ENCODE measurements around the gene ADGRF1. TPM values are rescaled to one million over a fixed set of nuclear protein-coding genes. Genes with fewer than 3 reads are reported as not detected.

Gene ADGRF1
- total RNA-seq, 1 donor from 2014 or later: not detected

DNA sequence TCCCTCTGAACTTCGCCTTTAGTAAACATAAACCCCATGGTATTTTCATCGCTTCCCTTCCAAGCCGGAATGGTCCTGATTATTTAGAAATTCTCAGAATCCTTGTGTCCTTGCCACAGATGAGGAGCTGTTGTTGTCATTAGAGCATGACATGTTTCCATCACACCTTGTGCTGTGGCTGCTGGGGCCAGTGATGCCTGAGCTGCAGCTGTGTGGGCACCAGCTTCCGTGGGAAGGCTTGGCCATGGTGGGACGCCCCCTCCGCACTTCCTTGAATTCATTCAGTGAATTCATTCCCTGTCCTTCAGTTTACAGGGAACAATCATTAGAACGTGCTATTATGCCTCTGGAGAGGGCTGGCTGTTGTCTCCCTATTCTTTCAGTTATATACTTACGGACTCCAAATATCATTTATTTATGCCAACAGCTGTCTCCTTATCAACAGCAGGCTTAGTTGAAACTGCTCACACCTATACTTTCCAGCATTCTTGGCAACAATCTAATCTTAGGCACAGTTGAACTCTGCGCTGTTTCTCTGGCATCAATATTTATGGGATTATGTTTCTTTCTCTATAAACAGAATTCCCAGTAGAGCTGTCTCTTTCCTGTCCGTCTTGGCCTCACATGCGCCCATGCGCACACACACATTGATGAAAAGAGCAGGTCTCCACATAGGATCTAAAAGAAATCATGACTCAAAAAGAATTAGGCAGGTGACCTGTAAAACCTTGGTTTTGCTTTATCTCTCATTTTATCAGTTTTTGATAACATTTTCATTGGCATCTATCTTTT, 9.0 kb downstream of the ADGRF1 start:
- Mint-ChIP-seq H3K4me3 (ENCODE audit: unreplicated experiment) (no peak overlapping the region), H3K9me3 (ENCODE audit: unreplicated experiment) (no peaks in the 10 kb centered on the region), H3K36me3 (ENCODE audit: low read depth, unreplicated experiment) (no peaks in the 10 kb centered on the region), H3K27me3 (ENCODE audit: unreplicated experiment) (peaks cover 1% of the 10 kb centered on the region), H3K4me1 (ENCODE audit: unreplicated experiment) (peaks cover 15% of the 10 kb centered on the region), H3K27ac (ENCODE audit: unreplicated experiment) (no peak overlapping the region)
- TF ChIP-seq, protein P1, sequence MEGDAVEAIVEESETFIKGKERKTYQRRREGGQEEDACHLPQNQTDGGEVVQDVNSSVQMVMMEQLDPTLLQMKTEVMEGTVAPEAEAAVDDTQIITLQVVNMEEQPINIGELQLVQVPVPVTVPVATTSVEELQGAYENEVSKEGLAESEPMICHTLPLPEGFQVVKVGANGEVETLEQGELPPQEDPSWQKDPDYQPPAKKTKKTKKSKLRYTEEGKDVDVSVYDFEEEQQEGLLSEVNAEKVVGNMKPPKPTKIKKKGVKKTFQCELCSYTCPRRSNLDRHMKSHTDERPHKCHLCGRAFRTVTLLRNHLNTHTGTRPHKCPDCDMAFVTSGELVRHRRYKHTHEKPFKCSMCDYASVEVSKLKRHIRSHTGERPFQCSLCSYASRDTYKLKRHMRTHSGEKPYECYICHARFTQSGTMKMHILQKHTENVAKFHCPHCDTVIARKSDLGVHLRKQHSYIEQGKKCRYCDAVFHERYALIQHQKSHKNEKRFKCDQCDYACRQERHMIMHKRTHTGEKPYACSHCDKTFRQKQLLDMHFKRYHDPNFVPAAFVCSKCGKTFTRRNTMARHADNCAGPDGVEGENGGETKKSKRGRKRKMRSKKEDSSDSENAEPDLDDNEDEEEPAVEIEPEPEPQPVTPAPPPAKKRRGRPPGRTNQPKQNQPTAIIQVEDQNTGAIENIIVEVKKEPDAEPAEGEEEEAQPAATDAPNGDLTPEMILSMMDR (IDR thresholded peaks at IDR 0.05; ENCODE audit: unreplicated experiment): no peak
- no peak for DNase-seq (ENCODE audit: low spot score)

DNA sequence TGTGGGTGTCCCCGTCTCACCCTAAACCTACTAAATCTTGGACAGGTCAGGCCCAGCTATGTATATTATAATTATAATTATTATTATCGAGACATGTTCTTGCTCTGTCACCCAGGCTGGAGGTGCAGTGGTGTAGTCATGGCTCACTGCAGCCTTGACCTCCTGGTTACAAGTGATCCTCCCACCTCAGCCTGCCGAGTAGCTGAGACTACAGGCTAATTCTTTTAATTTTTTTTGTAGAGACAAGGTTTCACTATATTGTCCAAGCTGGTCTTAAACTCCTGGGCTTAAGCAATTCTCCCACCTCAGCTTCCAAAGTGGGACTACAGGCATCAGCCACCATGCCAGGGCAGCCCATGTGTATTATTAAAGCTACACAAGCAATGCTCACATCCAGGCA, 10.5 kb downstream of the ADGRF1 start:
- no peak overlapping the region for H3K4me3 Mint-ChIP-seq (ENCODE audit: unreplicated experiment)
- no peaks in the 10 kb centered on the region for H3K36me3 Mint-ChIP-seq (ENCODE audit: low read depth, unreplicated experiment)
- no peaks in the 10 kb centered on the region for H3K9me3 Mint-ChIP-seq (ENCODE audit: unreplicated experiment)
- H3K27ac Mint-ChIP-seq (ENCODE audit: unreplicated experiment): no peak overlapping the region
- TF ChIP-seq, protein P1 (IDR thresholded peaks at IDR 0.05; ENCODE audit: unreplicated experiment): no peak
- H3K27me3 Mint-ChIP-seq (ENCODE audit: unreplicated experiment): peaks cover 1% of the 10 kb centered on the region
- DNase-seq (ENCODE audit: low spot score): no peak
- H3K4me1 Mint-ChIP-seq (ENCODE audit: unreplicated experiment): peaks cover 15% of the 10 kb centered on the region

DNA sequence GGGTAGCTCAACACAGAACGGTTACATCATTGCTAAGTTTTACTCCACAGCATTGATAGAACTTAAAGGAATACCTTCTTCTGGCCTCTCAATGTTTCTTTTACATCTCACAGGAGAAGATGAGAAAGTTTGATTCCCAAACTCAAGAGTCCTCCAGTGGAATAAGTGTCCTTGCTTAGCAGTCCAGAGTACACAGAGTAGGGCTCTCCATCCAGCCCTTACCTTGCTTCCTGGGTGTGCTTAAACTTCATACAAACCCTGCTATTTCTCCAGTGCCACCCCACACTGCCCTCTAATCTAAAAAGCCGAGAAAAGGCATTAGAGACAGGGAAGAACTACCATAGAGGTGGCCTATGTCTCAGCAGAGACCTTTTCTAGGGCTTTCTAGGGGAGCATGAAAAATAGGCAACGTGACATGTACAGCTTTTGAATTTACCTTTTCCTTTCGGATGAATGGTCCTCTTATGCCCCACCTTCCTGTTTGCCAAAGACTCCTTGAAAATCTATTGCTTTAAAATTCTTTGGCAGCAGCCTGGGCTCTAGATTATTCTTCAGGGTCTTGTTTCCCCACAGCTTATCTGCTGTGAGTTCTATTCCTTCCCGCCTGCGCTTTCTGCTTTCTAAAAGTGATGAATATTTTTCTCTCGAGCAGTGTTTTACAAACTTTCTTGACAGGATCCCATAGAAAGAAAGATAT, 12.1 kb downstream of the ADGRF1 start:
- Mint-ChIP-seq H3K27ac (ENCODE audit: unreplicated experiment) (no peak overlapping the region), H3K4me1 (ENCODE audit: unreplicated experiment) (peaks cover 10% of the 10 kb centered on the region), H3K27me3 (ENCODE audit: unreplicated experiment) (no peaks in the 10 kb centered on the region), H3K36me3 (ENCODE audit: low read depth, unreplicated experiment) (no peaks in the 10 kb centered on the region), H3K4me3 (ENCODE audit: unreplicated experiment) (no peak overlapping the region), H3K9me3 (ENCODE audit: unreplicated experiment) (no peaks in the 10 kb centered on the region)
- TF ChIP-seq, protein P1 (IDR thresholded peaks at IDR 0.05; ENCODE audit: unreplicated experiment): no peak
- DNase-seq (ENCODE audit: low spot score): no peak

DNA sequence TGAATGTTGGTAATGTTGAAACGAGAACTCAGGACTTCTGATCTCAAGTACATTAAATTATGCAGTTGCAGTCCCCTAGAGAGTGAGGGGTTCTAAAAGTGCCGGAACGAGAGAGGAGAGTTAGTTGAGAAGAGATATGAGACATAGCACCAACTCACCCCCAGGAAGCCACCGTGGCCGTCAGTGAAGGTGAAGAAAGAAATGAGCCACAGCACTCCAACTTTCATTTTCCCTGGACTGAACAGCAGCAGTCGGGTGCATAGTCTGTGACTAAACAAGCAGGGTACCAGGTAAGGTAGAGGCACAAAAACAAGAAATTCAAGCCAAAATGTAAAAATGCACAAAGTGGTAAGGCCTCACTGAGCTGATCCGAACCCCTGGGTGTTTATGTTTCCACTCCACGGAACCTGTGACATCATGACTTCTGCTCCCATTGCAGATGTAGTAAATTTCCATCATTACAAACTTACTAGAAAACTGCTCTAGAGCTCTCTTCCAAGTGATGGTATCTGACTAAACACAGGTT, 13.2 kb downstream of the ADGRF1 start:
- H3K4me3 Mint-ChIP-seq (ENCODE audit: unreplicated experiment): no peak overlapping the region
- TF ChIP-seq, protein P1 (IDR thresholded peaks at IDR 0.05; ENCODE audit: unreplicated experiment): no peak
- H3K4me1 Mint-ChIP-seq (ENCODE audit: unreplicated experiment): peaks cover 6% of the 10 kb centered on the region
- no peak overlapping the region for H3K27ac Mint-ChIP-seq (ENCODE audit: unreplicated experiment)
- no peaks in the 10 kb centered on the region for H3K36me3 Mint-ChIP-seq (ENCODE audit: low read depth, unreplicated experiment)
- no peaks in the 10 kb centered on the region for H3K9me3 Mint-ChIP-seq (ENCODE audit: unreplicated experiment)
- DNase-seq (ENCODE audit: low spot score): no peak
- no peaks in the 10 kb centered on the region for H3K27me3 Mint-ChIP-seq (ENCODE audit: unreplicated experiment)

DNA sequence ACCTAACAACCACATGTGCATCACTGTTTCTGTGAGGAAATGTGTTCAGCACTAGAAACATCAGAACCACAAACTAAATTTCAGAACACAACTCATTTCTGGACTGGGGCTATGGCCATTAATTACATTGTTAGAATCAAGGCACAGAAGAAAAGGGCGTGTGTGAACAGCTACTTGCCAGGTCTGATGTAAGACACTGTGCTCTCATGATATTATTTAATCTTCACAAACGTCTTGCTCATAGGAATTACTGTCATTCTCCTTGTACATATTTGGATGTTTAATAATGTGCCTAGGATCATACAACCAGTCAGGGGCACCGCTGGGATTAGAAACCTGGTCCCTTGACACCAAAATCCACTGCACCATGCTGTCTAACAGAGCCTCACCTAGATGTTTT, 14.8 kb downstream of the ADGRF1 start:
- TF ChIP-seq, protein P1 (IDR thresholded peaks at IDR 0.05; ENCODE audit: unreplicated experiment): no peak
- DNase-seq (ENCODE audit: low spot score): no peak
- Mint-ChIP-seq H3K4me3 (ENCODE audit: unreplicated experiment) (no peak overlapping the region), H3K27ac (ENCODE audit: unreplicated experiment) (no peak overlapping the region), H3K36me3 (ENCODE audit: low read depth, unreplicated experiment) (no peaks in the 10 kb centered on the region), H3K4me1 (ENCODE audit: unreplicated experiment) (no peaks in the 10 kb centered on the region), H3K27me3 (ENCODE audit: unreplicated experiment) (no peaks in the 10 kb centered on the region), H3K9me3 (ENCODE audit: unreplicated experiment) (no peaks in the 10 kb centered on the region)

Measured in endothelial cell (in vitro differentiated cells).